Stimulated activated naive B cell treated with anti-CD40 and anti-IgM and Interleukin-4, amounts not matched to agents 10 μg/mL and 1 μg/mL and 100 μg/mL, for 72 hours (primary cell): ENCODE results near the gene VAMP8.

Experiments used
- ATAC-seq, 2 donors: fragments of 150-1000 bp; cut with Tn5 transposase; replicated peaks; 2 replicates each; pipeline ENCODE4 v1.10.0; 2021; ENCODE audit warnings: moderate library complexity in 1 of 2
- DNase-seq: peaks from one replicate; pipeline ENCODE4 v3.0.0; 2021
- H3K27ac Mint-ChIP-seq: one replicate; pipeline ENCODE4 v1.8.0; 2022; ENCODE audit warnings: mild to moderate bottlenecking, mixed read lengths
- H3K27me3 Mint-ChIP-seq, 2 donors: one replicate each; pipeline ENCODE4 v1.8.0; 2022; ENCODE audit warnings: mixed read lengths in 2 of 2
- H3K36me3 Mint-ChIP-seq, 2 donors: one replicate each; pipeline ENCODE4 v1.8.0; 2022; ENCODE audit warnings: mixed read lengths in 2 of 2, mild to moderate bottlenecking in 1 of 2
- H3K4me1 Mint-ChIP-seq, 2 donors: one replicate each; pipeline ENCODE4 v1.8.0; 2022; ENCODE audit warnings: mixed read lengths in 2 of 2, mild to moderate bottlenecking in 1 of 2
- H3K4me3 Mint-ChIP-seq, 2 donors: one replicate each; pipeline ENCODE4 v1.8.0; 2022; ENCODE audit warnings: mild to moderate bottlenecking in 2 of 2, mixed read lengths in 2 of 2, moderate library complexity in 1 of 2
- H3K9me3 Mint-ChIP-seq, 2 donors: one replicate each; pipeline ENCODE4 v1.8.0; 2022; ENCODE audit warnings: mixed read lengths in 2 of 2, mild to moderate bottlenecking in 1 of 2

Gene VAMP8

GRCh38 chr2:85577386-85578242 is at the start of gene VAMP8:
Gene VAMP8, plus strand, starts transcription at chr2:85577586. Its CDS starts 61 bp downstream, at chr2:85577647.
- H3K27me3 Mint-ChIP-seq = no peaks in the 10 kb centered on the region
- H3K27ac Mint-ChIP-seq = peak within 1 kb of the TSS; percentile 96
- DNase-seq (peak; percentile 46), ATAC-seq (peak; percentile 78)
- H3K9me3 Mint-ChIP-seq = no peaks in the 10 kb centered on the region
- H3K4me1 Mint-ChIP-seq = peaks cover 26 to 46% of the 10 kb centered on the region in 2 donors
- H3K36me3 Mint-ChIP-seq = peaks cover 21 to 29% of the 10 kb centered on the region in 2 donors
- peak within 1 kb of the TSS; percentile 92 to 99 for H3K4me3 Mint-ChIP-seq

- H3K27me3 Mint-ChIP-seq = peaks cover 4 to 6% of the 10 kb centered on the region in 2 donors
- H3K4me3 Mint-ChIP-seq = no peak overlapping the region
- peaks cover 12 to 17% of the 10 kb centered on the region in 2 donors for H3K4me1 Mint-ChIP-seq
Measured at GRCh38 chr2:85527787-85528186, 49.6 kb upstream of the VAMP8 start.

GRCh38 chr2:85528355-85528754 is 49.0 kb upstream of the VAMP8 start:
- ATAC-seq (no peak), DNase-seq (no peak)
- Mint-ChIP-seq H3K27me3 (peaks cover 4 to 6% of the 10 kb centered on the region in 2 donors), H3K27ac (no peak overlapping the region), H3K9me3 (no peaks in the 10 kb centered on the region), H3K4me1 (peaks cover 12 to 17% of the 10 kb centered on the region in 2 donors), H3K4me3 (no peak overlapping the region), H3K36me3 (no peaks in the 10 kb centered on the region)

More at GRCh38 chr2:85527787-85528186, 49.6 kb upstream of the VAMP8 start:
- H3K36me3 Mint-ChIP-seq = no peaks in the 10 kb centered on the region
- H3K9me3 Mint-ChIP-seq = no peaks in the 10 kb centered on the region
- DNase-seq (no peak), ATAC-seq (no peak)
- H3K27ac Mint-ChIP-seq = no peak overlapping the region

GRCh38 chr2:85529809-85530208 is 47.6 kb upstream of the VAMP8 start:
- DNase-seq = no peak
- Mint-ChIP-seq H3K4me1 (peaks cover 2 to 4% of the 10 kb centered on the region in 2 donors), H3K27me3 (peaks cover 4 to 6% of the 10 kb centered on the region in 2 donors), H3K9me3 (no peaks in the 10 kb centered on the region), H3K4me3 (no peak overlapping the region), H3K27ac (no peak overlapping the region), H3K36me3 (peaks cover 0 to 2% of the 10 kb centered on the region in 2 donors)
- no peak for ATAC-seq

GRCh38 chr2:85531589-85531988 is 45.8 kb upstream of the VAMP8 start:
- DNase-seq = no peak
- no peaks in the 10 kb centered on the region for H3K9me3 Mint-ChIP-seq
- no peak overlapping the region for H3K4me3 Mint-ChIP-seq
- H3K27me3 Mint-ChIP-seq = peaks cover 4% of the 10 kb centered on the region in 2 donors
- peaks cover 0 to 8% of the 10 kb centered on the region in 2 donors for H3K36me3 Mint-ChIP-seq
- H3K4me1 Mint-ChIP-seq = peaks cover 5 to 6% of the 10 kb centered on the region in 2 donors
- H3K27ac Mint-ChIP-seq = no peak overlapping the region
- no peak for ATAC-seq

GRCh38 chr2:85534099-85534498 is 43.3 kb upstream of the VAMP8 start:
- Mint-ChIP-seq H3K36me3 (peaks cover 1 to 22% of the 10 kb centered on the region in 2 donors), H3K4me3 (no peak overlapping the region), H3K4me1 (peaks cover 12 to 15% of the 10 kb centered on the region in 2 donors), H3K27me3 (peaks cover 0 to 2% of the 10 kb centered on the region in 2 donors), H3K9me3 (no peaks in the 10 kb centered on the region), H3K27ac (no peak overlapping the region)
- no peak for ATAC-seq
- no peak for DNase-seq

GRCh38 chr2:85534881-85535280 is 42.5 kb upstream of the VAMP8 start:
- peaks cover 13 to 15% of the 10 kb centered on the region in 2 donors for H3K4me1 Mint-ChIP-seq
- no peak for DNase-seq
- H3K36me3 Mint-ChIP-seq = peaks cover 8 to 27% of the 10 kb centered on the region in 2 donors
- H3K27ac Mint-ChIP-seq = no peak overlapping the region
- ATAC-seq = no peak
- no peak overlapping the region for H3K4me3 Mint-ChIP-seq
- H3K27me3 Mint-ChIP-seq = no peaks in the 10 kb centered on the region
- no peaks in the 10 kb centered on the region for H3K9me3 Mint-ChIP-seq

- Mint-ChIP-seq H3K9me3 (no peaks in the 10 kb centered on the region), H3K27me3 (no peaks in the 10 kb centered on the region), H3K27ac (no peak overlapping the region), H3K4me1 (peaks cover 18 to 30% of the 10 kb centered on the region in 2 donors), H3K36me3 (peaks cover 21 to 43% of the 10 kb centered on the region in 2 donors), H3K4me3 (no peak overlapping the region)
- ATAC-seq = no peak
- DNase-seq = no peak
Measured at GRCh38 chr2:85536479-85536878, 40.9 kb upstream of the VAMP8 start.

GRCh38 chr2:85537600-85538506 is 39.5 kb upstream of the VAMP8 start:
- Mint-ChIP-seq H3K36me3 (peaks cover 34 to 57% of the 10 kb centered on the region in 2 donors), H3K27ac (peak overlapping the region; percentile 98), H3K27me3 (no peaks in the 10 kb centered on the region), H3K4me1 (peaks cover 25 to 44% of the 10 kb centered on the region in 2 donors), H3K4me3 (peak overlapping the region; percentile 94 to 95), H3K9me3 (no peaks in the 10 kb centered on the region)
- DNase-seq = peak; percentile 38
- ATAC-seq = peak in 1 of 2 donors; percentile 11

- Mint-ChIP-seq H3K4me1 (peaks cover 29 to 49% of the 10 kb centered on the region in 2 donors), H3K27ac (peak within 1 kb of the TSS; percentile 98), H3K9me3 (no peaks in the 10 kb centered on the region), H3K4me3 (peak within 1 kb of the TSS; percentile 94 to 95), H3K36me3 (peaks cover 41 to 64% of the 10 kb centered on the region in 2 donors), H3K27me3 (no peaks in the 10 kb centered on the region)
- DNase-seq (peak; percentile 89), ATAC-seq (peak; percentile 79 to 87)
Measured at GRCh38 chr2:85538507-85539360, 38.7 kb upstream of the VAMP8 start, which contains the start of gene MAT2A. Gene MAT2A, plus strand, starts transcription at chr2:85539168. Its CDS starts 120 bp downstream, at chr2:85539288.

- ATAC-seq = peak; percentile 42 to 51
- Mint-ChIP-seq H3K4me3 (peak overlapping the region; percentile 94 to 95), H3K27me3 (no peaks in the 10 kb centered on the region), H3K27ac (peak overlapping the region; percentile 98), H3K4me1 (peaks cover 34 to 56% of the 10 kb centered on the region in 2 donors), H3K9me3 (no peaks in the 10 kb centered on the region), H3K36me3 (peaks cover 47 to 71% of the 10 kb centered on the region in 2 donors)
- DNase-seq = peak; percentile 66
Measured at GRCh38 chr2:85539361-85540132, 37.8 kb upstream of the VAMP8 start.

GRCh38 chr2:85540133-85540648 is 37.2 kb upstream of the VAMP8 start:
- no peaks in the 10 kb centered on the region for H3K27me3 Mint-ChIP-seq
- peak overlapping the region; percentile 98 for H3K27ac Mint-ChIP-seq
- H3K36me3 Mint-ChIP-seq = peaks cover 47 to 72% of the 10 kb centered on the region in 2 donors
- ATAC-seq (no peak), DNase-seq (no peak)
- H3K4me1 Mint-ChIP-seq = peaks cover 34 to 55% of the 10 kb centered on the region in 2 donors
- H3K9me3 Mint-ChIP-seq = no peaks in the 10 kb centered on the region
- peak overlapping the region; percentile 94 to 95 for H3K4me3 Mint-ChIP-seq
